ENCODE results near the gene ZDHHC14. TPM values are rescaled to one million over a fixed set of nuclear protein-coding genes. Genes with fewer than 3 reads are reported as not detected.
A peak's percentile ranks its signal among the peaks of the same experiment; 100 is the strongest.

Gene ZDHHC14
- total RNA-seq, 1 donor from 2014 or later, result 26.1 TPM

DNA sequence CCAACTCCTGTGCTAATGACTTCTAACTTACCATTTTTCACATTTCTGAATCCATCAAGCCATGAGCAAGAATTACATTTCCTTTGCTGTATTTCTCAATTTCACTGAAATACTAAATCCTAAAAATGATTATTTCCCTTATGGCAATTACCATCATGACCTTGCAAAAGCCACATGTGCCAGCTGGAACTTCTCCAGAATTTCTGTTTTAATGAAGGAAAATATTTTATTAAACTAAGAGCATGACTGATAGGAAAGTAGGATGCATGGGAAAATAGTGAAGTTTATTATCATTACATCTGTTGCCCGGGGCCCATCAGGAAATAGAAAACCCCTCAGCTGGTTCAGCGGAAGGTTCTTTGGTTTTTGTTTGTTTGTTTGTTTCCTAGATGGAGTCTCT is 43.2 kb upstream of the ZDHHC14 start:
- H3K27me3 Mint-ChIP-seq (ENCODE audit: unreplicated experiment), result no peaks in the 10 kb centered on the region
- TF ChIP-seq, protein P1, sequence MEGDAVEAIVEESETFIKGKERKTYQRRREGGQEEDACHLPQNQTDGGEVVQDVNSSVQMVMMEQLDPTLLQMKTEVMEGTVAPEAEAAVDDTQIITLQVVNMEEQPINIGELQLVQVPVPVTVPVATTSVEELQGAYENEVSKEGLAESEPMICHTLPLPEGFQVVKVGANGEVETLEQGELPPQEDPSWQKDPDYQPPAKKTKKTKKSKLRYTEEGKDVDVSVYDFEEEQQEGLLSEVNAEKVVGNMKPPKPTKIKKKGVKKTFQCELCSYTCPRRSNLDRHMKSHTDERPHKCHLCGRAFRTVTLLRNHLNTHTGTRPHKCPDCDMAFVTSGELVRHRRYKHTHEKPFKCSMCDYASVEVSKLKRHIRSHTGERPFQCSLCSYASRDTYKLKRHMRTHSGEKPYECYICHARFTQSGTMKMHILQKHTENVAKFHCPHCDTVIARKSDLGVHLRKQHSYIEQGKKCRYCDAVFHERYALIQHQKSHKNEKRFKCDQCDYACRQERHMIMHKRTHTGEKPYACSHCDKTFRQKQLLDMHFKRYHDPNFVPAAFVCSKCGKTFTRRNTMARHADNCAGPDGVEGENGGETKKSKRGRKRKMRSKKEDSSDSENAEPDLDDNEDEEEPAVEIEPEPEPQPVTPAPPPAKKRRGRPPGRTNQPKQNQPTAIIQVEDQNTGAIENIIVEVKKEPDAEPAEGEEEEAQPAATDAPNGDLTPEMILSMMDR (IDR thresholded peaks at IDR 0.05; ENCODE audit: unreplicated experiment), result no peak
- no peaks in the 10 kb centered on the region for H3K9me3 Mint-ChIP-seq (ENCODE audit: unreplicated experiment)
- H3K36me3 Mint-ChIP-seq (ENCODE audit: low read depth, unreplicated experiment), result no peaks in the 10 kb centered on the region
- no peak overlapping the region for H3K27ac Mint-ChIP-seq (ENCODE audit: unreplicated experiment)
- H3K4me3 Mint-ChIP-seq (ENCODE audit: unreplicated experiment), result no peak overlapping the region
- DNase-seq (ENCODE audit: low spot score), result no peak
- no peaks in the 10 kb centered on the region for H3K4me1 Mint-ChIP-seq (ENCODE audit: unreplicated experiment)

DNA sequence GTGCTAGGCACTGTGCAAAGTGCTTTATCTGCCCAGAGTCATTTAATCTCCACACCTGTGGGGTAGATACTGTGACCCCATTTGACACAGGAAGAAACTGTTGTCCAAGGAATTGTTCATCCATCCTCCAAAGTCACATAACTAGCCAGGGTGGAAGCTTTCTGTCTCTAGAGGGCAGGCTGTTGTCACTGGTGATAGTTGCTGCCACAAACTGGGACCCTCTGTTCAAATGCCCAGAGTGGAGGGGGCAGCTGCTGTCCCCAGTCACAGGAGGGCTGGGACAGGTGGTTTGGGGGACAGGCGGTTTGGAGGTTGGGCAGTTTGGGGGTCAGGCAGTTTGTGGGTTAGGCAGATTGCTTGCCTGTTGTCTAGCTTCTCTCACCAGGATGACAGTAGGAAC is 41.6 kb upstream of the ZDHHC14 start:
- no peak for DNase-seq (ENCODE audit: low spot score)
- Mint-ChIP-seq H3K4me1 (ENCODE audit: unreplicated experiment) (no peaks in the 10 kb centered on the region), H3K9me3 (ENCODE audit: unreplicated experiment) (no peaks in the 10 kb centered on the region), H3K27me3 (ENCODE audit: unreplicated experiment) (peaks cover 2% of the 10 kb centered on the region), H3K4me3 (ENCODE audit: unreplicated experiment) (no peak overlapping the region), H3K27ac (ENCODE audit: unreplicated experiment) (no peak overlapping the region), H3K36me3 (ENCODE audit: low read depth, unreplicated experiment) (no peaks in the 10 kb centered on the region)
- TF ChIP-seq, protein P1 (IDR thresholded peaks at IDR 0.05; ENCODE audit: unreplicated experiment), result no peak

DNA sequence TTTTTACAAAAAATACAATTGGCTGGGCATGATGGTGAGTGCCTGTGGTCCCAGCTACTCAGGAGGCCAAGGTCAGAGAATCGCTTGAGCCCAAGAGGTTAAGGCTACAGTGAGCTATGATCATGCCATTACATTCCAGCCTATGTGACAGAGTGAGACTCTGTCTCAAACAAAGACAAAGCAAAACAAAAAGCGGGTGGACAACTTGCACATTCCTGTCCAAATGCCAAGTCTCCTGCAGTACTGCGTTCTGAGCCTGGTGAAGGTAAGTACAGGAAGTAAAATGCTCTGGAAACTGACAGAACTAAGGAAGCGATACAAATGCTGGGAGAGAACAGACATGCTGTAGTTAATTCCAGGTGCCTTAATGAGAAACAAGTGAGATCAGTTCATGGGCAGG is 37.3 kb upstream of the ZDHHC14 start:
- DNase-seq (ENCODE audit: low spot score), result no peak
- H3K9me3 Mint-ChIP-seq (ENCODE audit: unreplicated experiment), result no peaks in the 10 kb centered on the region
- no peak overlapping the region for H3K4me3 Mint-ChIP-seq (ENCODE audit: unreplicated experiment)
- H3K4me1 Mint-ChIP-seq (ENCODE audit: unreplicated experiment), result no peaks in the 10 kb centered on the region
- peaks cover 3% of the 10 kb centered on the region for H3K27me3 Mint-ChIP-seq (ENCODE audit: unreplicated experiment)
- TF ChIP-seq, protein P1 (IDR thresholded peaks at IDR 0.05; ENCODE audit: unreplicated experiment), result no peak
- no peak overlapping the region for H3K27ac Mint-ChIP-seq (ENCODE audit: unreplicated experiment)
- no peaks in the 10 kb centered on the region for H3K36me3 Mint-ChIP-seq (ENCODE audit: low read depth, unreplicated experiment)

DNA sequence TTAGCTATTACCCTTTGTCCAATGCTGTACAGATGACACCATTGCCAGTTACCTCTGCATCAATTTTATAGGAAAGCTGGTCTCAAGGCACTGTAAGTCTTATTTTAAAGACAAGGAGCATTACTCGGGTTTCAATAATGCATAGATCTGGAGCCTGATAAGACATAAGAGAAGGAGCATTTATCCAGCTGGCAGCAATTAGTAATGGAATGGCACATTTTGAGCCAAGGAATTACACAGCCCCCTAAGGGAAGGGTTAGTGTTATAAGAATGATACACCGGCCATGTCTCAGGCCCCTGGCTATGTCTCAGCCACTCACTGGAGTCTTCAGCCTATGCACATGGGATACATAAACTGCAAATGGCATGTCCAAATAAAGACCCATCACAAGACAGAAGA is 34.6 kb upstream of the ZDHHC14 start:
- DNase-seq (ENCODE audit: low spot score), result no peak
- TF ChIP-seq, protein P1 (IDR thresholded peaks at IDR 0.05; ENCODE audit: unreplicated experiment), result no peak
- peaks cover 3% of the 10 kb centered on the region for H3K27me3 Mint-ChIP-seq (ENCODE audit: unreplicated experiment)
- H3K4me1 Mint-ChIP-seq (ENCODE audit: unreplicated experiment), result no peaks in the 10 kb centered on the region
- no peak overlapping the region for H3K4me3 Mint-ChIP-seq (ENCODE audit: unreplicated experiment)
- no peaks in the 10 kb centered on the region for H3K9me3 Mint-ChIP-seq (ENCODE audit: unreplicated experiment)
- no peaks in the 10 kb centered on the region for H3K36me3 Mint-ChIP-seq (ENCODE audit: low read depth, unreplicated experiment)
- H3K27ac Mint-ChIP-seq (ENCODE audit: unreplicated experiment), result no peak overlapping the region

DNA sequence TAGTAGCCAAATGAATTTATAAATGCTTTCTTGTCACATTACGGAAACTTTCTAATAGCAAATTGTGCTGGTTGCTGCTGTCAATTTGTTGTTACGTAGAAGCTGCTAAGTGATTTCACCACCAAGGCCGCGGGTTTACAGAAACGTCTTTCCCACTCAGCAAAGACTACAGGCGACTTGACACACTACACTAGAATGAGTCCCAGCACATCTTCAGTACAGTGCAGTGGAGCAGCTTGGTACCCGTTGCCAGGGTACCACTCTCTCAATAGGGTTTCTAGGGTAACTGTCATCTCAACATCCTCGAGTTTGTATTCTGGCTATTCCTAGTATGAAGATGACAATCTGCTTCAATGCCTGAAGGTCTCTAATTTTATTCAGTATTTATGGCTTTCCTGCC is 22.7 kb upstream of the ZDHHC14 start:
- H3K4me3 Mint-ChIP-seq (ENCODE audit: unreplicated experiment), result no peak overlapping the region
- peak overlapping the region; percentile 58 for H3K27ac Mint-ChIP-seq (ENCODE audit: unreplicated experiment)
- H3K27me3 Mint-ChIP-seq (ENCODE audit: unreplicated experiment), result no peaks in the 10 kb centered on the region
- no peaks in the 10 kb centered on the region for H3K36me3 Mint-ChIP-seq (ENCODE audit: low read depth, unreplicated experiment)
- TF ChIP-seq, protein P1 (IDR thresholded peaks at IDR 0.05; ENCODE audit: unreplicated experiment), result no peak
- H3K4me1 Mint-ChIP-seq (ENCODE audit: unreplicated experiment), result no peaks in the 10 kb centered on the region
- H3K9me3 Mint-ChIP-seq (ENCODE audit: unreplicated experiment), result no peaks in the 10 kb centered on the region
- DNase-seq (ENCODE audit: low spot score), result no peak
